Measurements from ENCODE around the gene PWWP2B.

PWWP2B gene

DNA sequence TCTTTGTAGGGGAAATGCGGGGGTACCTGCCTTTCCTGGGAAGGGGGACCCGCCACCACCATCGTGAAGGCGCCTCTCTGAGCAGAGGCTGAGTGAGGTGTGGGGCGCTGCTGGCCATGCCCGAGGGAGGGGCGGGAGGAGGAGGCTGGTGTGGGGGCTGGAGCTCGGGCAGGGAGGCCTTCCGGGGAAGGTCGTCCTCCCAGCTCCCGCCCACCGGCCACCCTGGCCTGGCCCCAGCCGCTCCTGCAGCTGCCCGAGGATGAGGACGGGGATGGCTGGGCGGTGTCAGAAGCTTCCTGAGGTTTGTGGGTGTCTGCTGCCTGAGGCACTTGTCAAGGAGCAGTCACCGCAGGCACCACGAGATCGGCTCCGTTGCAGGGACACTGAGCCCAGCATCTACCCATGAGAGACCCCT lies 11.4 kb downstream of the PWWP2B start:
- no peak for DNase-seq

GRCh38 chr10:132408823-132409666 lies 12.0 kb downstream of the PWWP2B start:
- no peak for DNase-seq

GRCh38 chr10:132409667-132410028 lies 12.6 kb downstream of the PWWP2B start:
- DNase-seq = no peak

GRCh38 chr10:132410056-132410778 lies 13.2 kb downstream of the PWWP2B start:
- DNase-seq = no peak

DNA sequence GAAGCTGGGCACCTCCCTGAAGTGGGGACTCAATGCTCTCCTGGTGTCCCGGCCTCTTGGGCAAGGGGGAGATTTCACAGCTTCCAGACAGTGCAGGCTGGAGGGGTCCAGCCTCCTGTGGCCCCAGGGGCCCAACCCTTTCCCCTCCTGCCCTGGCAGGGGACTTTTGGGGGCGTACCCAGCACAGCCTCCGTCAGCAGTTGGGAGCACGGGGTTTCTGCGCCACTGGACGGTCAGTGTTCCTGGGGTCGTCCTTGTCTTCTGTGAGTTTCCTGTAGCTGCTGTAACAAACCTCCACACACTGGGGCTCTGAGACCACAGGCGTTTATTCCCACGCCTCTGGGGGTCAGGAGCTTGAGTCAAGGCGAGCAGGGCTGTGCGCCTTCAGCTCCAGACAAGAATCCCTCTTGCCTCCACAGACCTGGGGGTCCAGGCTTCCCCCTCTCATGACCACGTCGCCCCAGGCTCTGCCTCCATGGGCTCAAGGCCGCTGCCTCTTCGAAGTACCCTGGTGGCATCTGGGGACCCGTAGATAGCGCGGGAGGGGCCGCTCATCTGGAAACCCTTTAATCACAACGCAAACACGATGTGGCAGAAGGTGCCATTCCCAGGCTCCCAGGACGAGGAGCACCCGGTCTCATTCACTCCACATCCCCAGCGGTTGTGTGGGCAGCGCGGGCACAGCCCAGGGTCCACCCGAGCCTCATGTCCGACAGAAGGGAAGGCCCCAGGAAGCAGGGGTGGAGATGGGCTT lies 14.0 kb downstream of the PWWP2B start:
- DNase-seq = no peak

DNA sequence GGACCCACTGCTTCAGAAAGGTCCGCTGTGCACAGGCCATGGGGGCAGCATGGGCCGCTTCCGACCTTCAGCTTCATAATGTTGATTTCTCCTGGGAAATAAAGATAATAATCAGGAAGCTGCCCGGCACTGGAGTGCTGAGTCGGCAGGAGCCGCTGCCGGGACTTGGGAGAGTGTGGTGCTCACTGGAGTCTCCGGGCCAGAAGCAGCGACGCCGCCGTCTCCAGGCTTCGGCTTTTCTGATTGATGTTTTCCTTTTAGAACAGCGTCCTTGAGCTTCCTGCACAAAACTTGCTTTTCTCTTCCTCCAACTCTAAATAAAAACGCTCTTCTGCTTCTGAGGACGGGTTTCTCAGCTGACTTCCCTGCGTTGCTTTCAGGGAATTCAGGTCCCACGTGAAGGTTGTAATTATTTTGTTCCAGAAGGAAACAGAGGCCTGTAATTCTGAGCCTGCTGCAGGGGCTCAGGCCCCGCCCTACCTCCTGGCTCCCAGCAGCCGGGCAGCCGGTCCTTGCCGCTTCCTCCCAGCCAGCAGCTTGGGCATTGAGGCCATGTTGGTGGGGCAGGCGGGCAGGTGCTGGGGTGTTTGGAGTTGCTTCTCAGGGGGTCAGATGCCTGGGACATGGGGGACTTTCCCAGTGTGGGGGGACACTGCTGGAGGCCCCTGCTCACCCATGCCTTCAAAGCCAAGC lies 14.7 kb downstream of the PWWP2B start:
- DNase-seq = no peak

GRCh38 chr10:132412316-132413192 lies 15.6 kb downstream of the PWWP2B start:
- no peak for DNase-seq

DNA sequence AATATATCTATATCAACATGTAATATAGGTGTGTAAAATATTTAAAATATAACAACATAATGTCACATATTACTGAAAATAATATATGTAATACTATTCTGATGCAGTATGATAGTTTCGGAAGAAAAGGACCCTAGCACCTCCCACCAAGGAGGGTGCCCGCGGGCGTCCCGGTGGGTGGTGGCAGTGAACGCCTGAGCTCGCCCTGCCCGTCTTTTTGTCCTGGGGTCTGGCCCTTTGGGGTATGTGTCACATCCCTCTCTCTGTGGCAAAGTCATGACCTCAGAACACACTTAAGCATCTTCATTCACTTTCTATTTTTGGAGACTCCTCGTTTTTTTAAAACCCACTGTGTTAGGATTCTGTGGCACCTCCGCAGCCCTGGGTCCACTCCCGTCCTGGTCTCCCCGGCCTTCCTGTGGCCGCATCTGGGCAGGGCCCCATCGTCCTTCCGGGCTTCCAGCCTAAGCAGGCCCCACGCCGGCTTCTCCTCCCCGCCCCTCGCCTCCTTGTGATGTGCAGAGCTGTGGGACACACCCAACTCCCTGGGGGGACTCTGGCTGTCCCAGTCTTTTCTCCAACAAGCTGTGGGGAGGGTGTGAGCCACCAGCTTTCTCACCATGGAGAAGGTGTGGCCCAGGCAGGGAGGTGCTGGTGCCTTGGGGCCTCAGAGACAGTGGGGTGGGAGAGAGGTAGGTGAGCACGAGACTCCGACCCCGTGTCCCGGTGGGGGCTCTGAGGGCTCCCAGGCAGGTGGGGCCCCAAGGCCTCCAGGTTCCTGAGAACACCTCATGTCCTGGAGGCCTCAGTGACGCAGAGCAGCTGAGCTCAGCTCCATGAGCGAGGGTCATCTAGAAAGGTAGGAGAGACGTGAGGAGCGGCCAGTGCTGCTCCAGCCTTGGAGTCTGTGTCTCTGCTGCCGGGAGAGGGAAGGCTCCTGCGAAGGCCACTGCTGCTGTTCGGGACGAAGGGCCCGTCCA lies 16.5 kb downstream of the PWWP2B start:
- no peak for DNase-seq

- peak; percentile 84 for DNase-seq
Observed at GRCh38 chr10:132414402-132415016, 17.5 kb downstream of the PWWP2B start.

GRCh38 chr10:132415255-132415654 lies 18.3 kb downstream of the PWWP2B start:
- DNase-seq = no peak

DNA sequence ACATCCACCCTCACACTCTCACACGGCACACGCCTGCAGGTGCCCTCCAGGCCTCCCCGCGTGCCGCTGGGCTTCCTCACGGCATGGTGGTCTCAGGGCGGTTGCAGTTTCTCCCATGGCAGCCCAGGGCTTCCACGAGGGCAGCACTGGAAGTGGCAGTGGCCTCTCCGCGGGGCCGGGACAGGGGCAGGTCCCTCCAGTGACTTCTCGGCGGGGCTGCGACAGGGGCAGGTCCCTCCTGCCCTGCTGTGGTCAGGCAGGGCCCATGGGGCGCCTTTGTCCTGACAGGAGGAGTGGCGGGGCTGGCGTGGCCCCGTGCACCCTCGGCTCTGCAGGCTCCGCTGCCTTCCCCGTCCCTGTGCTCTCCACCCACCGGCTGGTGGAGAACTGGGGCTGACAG lies 19.0 kb downstream of the PWWP2B start:
- no peak for DNase-seq

DNA sequence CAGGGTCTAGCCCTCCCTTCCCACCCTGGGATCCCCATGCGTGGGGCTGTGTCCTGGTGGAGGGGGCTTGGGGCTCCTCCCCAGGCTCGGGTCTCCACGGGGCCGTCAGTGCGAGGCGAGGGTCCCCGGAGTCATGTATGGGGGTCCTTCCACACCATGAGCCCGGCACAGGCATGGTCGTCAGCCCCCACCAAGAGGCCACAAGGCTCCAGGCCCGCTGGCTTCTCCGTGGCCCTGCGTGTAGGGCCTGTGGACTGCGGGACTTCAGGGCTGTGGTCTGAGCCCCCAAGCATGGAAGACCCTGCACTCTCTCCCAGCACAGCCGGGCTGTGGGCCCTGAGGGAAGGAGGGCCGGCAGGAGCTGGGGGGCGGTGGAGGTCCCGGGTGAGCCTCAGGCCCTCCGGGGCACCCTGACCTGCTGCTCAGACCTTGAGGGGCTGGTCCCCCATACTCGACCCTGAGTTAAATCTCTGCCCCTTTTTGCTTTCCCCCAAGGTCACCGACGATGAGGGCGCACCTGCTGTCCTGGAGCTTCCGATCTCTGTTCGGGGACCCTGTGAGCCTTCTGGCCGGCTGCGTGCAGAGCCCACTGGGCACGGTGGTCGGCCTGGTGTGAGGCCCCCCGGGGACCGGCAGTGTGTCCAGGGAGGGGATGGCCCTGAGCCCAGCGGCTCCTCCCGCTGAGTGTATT lies 19.7 kb downstream of the PWWP2B start:
- DNase-seq = no peak

DNA sequence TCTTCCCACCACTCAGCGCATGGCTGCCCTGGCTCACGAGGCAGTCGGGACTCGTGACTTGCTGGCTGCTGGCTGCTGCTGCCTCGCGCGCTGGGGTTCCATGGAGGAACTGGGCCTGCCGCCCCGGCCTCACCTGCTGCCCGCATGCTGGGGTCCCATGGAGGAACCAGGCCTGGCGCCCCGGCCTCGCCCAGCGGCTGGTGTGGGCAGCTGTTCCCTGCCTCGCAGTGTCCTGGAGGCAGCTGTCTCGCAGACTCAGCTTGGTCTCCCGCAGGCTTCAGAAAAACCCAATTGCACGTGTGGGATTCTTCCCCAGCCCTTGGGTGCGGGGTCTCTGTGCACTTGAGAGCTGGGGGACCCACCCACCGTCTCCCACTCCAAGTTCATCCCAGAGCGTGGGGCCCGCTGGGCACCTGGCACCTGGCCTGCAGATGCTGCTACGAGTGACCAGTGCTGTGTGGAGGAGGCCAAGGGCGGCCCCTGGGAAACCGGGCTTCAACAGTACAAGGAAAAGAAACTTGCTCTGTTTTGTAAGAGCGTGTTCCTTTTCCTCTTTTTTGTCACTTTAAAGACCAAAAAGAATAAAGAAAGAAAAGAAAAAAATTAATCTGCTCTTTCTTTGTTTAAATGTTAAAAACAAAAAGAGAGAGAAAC lies 20.4 kb downstream of the PWWP2B start:
- no peak for DNase-seq

- no peak for DNase-seq
Observed at GRCh38 chr10:132417957-132418441, 21.0 kb downstream of the PWWP2B start.

- peak; percentile 89 for DNase-seq
Observed at GRCh38 chr10:132418527-132419416, 21.8 kb downstream of the PWWP2B start.

DNA sequence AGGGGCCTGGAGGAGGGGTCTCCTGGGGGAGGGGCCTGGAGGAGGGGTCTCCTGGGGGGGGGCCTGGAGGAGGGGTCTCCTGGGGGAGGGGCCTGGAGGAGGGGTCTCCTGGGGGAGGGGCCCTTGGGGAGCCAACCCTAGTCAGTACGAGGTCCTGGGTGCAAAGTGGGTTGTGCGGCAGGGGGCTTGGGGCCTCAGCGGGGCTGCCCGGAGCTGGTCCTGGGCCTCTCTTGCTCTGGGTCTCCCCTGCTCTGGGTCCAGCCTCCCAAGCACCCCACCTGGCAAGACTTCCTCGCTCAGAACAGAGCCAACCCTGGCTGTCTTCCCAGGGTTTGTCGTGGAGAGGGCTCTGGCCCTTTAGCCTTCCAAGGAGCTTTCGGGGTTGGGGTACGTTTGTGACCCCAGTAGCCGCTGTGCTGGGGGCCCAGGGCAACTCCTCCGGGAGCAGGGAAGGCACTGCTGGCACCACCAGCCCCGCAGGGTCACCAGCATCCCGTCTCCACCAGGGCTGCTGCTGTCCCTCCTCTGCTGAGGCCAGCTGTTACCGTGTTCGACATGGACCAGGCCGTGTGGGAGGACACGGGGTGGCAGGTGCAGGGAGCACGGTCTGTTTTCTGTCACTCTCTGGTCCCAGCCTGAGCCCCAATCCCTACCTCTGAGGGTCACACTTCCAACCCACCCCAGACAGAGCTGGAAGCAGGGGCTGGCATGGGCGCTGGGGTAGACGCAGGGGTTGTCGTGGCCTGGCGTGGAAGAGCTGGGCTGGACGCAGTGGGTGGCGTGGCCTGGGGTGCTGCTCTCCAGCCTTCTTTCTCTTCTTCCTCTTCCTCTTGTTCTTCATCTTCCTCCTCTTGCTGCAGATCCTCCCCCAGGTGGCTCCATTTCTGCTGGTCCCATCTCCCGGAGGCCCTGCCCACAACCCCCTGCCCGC lies 22.8 kb downstream of the PWWP2B start:
- no peak for DNase-seq

Data from islet precursor cell (in vitro differentiated cells).